ENCODE data around the gene PTAR1.

DNA sequence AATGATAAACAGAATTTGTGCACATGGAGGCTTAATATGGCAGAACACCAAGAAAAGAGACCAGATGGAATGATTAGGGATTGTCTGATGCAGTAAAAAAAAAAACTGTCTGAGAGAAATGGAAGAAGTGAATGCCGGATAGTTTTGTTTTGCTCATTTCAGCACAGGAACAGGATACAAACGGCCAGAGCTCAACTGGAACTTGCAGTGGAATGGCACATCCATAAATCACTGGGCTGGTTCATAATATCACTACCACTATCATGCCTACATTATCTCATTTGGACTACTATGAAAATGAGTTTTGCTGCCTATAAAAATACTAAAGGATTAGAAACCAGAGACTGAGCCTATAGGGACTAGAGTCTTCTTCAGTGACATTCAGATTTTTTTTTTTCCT is 9.7 kb downstream of the PTAR1 start:
- TF ChIP-seq, protein P1, sequence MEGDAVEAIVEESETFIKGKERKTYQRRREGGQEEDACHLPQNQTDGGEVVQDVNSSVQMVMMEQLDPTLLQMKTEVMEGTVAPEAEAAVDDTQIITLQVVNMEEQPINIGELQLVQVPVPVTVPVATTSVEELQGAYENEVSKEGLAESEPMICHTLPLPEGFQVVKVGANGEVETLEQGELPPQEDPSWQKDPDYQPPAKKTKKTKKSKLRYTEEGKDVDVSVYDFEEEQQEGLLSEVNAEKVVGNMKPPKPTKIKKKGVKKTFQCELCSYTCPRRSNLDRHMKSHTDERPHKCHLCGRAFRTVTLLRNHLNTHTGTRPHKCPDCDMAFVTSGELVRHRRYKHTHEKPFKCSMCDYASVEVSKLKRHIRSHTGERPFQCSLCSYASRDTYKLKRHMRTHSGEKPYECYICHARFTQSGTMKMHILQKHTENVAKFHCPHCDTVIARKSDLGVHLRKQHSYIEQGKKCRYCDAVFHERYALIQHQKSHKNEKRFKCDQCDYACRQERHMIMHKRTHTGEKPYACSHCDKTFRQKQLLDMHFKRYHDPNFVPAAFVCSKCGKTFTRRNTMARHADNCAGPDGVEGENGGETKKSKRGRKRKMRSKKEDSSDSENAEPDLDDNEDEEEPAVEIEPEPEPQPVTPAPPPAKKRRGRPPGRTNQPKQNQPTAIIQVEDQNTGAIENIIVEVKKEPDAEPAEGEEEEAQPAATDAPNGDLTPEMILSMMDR (IDR thresholded peaks at IDR 0.05) = no peak
- no peak for TF ChIP-seq POLR2A (IDR thresholded peaks at IDR 0.05)
